DOHH2 (cell line): ENCODE data around the gene TRMT2A.

Experiments
- EZH2phosphoT487 ChIP-seq: fragments of 200-600 bp; sonication (generic); IDR thresholded peaks from 2 replicates; pipeline ENCODE4 v1.6.1; 2017; ENCODE audit warnings: borderline replicate concordance, mild to moderate bottlenecking, antibody characterized with exemption, low read length, moderate library complexity, mixed read lengths
- TF ChIP-seq, protein P1 (sequence below): fragments of 200-600 bp; sonication (generic); IDR thresholded peaks from one replicate; pipeline ENCODE4 v1.5.1; 2014; ENCODE audit warnings: antibody characterized with exemption, mild to moderate bottlenecking, low read depth, low read length; ENCODE audit not compliant: poor library complexity, severe bottlenecking

DNA sequence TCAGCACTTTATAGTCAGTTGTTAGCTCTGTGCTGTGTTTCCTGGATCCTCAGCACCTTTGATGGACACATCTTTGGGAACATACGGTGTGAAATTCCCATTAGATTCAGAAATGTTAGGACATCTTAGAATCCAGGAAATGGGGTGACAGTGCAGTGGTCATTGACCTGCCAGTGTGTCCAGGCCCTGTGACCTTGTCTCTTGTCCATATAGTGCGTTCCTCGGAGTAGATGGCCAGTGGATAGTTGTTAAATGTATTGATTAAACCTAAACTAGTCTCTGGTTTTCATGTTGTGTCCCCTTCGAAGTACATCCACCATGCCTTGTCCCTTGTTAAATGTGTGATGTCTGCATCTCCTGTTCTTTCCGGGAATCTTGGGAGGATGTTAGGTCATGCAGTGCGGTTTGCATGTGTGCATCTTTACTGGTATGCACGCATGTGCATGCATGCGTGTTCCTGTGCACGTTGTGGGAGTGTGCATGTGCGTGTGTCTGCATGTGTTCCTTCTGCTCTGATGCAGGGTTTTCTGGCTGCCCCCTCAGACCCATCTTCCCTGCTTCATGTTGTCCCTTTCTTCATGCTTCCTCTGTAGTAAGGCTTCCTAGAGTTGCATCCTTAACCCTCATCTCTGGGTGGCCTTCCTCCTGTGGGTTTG is 33.0 kb downstream of the TRMT2A start:
- TF ChIP-seq, protein P1, sequence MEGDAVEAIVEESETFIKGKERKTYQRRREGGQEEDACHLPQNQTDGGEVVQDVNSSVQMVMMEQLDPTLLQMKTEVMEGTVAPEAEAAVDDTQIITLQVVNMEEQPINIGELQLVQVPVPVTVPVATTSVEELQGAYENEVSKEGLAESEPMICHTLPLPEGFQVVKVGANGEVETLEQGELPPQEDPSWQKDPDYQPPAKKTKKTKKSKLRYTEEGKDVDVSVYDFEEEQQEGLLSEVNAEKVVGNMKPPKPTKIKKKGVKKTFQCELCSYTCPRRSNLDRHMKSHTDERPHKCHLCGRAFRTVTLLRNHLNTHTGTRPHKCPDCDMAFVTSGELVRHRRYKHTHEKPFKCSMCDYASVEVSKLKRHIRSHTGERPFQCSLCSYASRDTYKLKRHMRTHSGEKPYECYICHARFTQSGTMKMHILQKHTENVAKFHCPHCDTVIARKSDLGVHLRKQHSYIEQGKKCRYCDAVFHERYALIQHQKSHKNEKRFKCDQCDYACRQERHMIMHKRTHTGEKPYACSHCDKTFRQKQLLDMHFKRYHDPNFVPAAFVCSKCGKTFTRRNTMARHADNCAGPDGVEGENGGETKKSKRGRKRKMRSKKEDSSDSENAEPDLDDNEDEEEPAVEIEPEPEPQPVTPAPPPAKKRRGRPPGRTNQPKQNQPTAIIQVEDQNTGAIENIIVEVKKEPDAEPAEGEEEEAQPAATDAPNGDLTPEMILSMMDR = no peak
- TF ChIP-seq EZH2phosphoT487 = no peak
